ENCODE results near the gene ZNF775. TPM values are rescaled to one million over a fixed set of nuclear protein-coding genes. Genes with fewer than 3 reads are reported as not detected.

ZNF775 gene
- total RNA-seq (2016; rRNA removed; fragmentation: Illumina TruSeq; extraction: Trizol) (3.1 and 4.5 TPM in 2 replicates), polyA plus RNA-seq (2011; rRNA removed) (3.2 and 3.8 TPM in 2 replicates), polyA minus RNA-seq (2011; rRNA and poly(A)+ RNA removed; ENCODE audit: low replicate concordance) (0.37 and 3.7 TPM in 2 replicates), Bru-seq, nascent RNA (percentile 51 among the genes with signal in this experiment), BruChase-seq, experiment 1, labeled RNA remaining after a 6-hour chase (percentile 57 among the genes with signal in this experiment), BruChase-seq, experiment 2, labeled RNA remaining after a 2-hour chase (percentile 61 among the genes with signal in this experiment)
- 0.71 TPM in 2 replicates for total RNA-seq (2016; cell fraction: cytosol; rRNA removed; fragmentation: Illumina TruSeq; extraction: Trizol; ENCODE audit: low read depth)
- total RNA-seq (2016; cell fraction: insoluble cytoplasmic fraction; rRNA removed; fragmentation: Illumina TruSeq; extraction: Trizol) = 3.6 and 3.8 TPM in 2 replicates
- 1.9 and 2.5 TPM in 2 replicates for total RNA-seq (2016; cell fraction: membrane; rRNA removed; fragmentation: Illumina TruSeq; extraction: Trizol)
- 1.8 and 3.2 TPM in 2 replicates for total RNA-seq (2016; cell fraction: nucleus; rRNA removed; fragmentation: Illumina TruSeq; extraction: Trizol)
- polyA plus RNA-seq (2011; cell fraction: cytosol; rRNA removed) = 2.6 and 4.5 TPM in 2 replicates
- polyA plus RNA-seq (2011; cell fraction: nucleus; rRNA removed) = 5.8 and 5.9 TPM in 2 replicates
- 2.1 and 3.1 TPM in 2 replicates for polyA plus RNA-seq (2012)
- polyA plus RNA-seq (2016; cell fraction: cytosol; fragmentation: Illumina TruSeq; extraction: Trizol; ENCODE audit: low read depth) = 0.67 and 0.68 TPM in 2 replicates
- 3.7 and 4.2 TPM in 2 replicates for polyA plus RNA-seq (2016; cell fraction: insoluble cytoplasmic fraction; fragmentation: Illumina TruSeq; extraction: Trizol; ENCODE audit: low read depth)
- polyA plus RNA-seq (2016; cell fraction: membrane; fragmentation: Illumina TruSeq; extraction: Trizol; ENCODE audit: low read depth) = 1.2 and 1.8 TPM in 2 replicates
- 5.2 and 9.1 TPM in 2 replicates for polyA plus RNA-seq (2016; cell fraction: nucleus; fragmentation: Illumina TruSeq; extraction: Trizol; ENCODE audit: insufficient read depth, low read depth)
- 2.5 and 3.9 TPM in 2 replicates for polyA minus RNA-seq (2011; cell fraction: cytosol; rRNA and poly(A)+ RNA removed)
- polyA minus RNA-seq (2011; cell fraction: nucleus; rRNA and poly(A)+ RNA removed) = 1.8 and 2.4 TPM in 2 replicates
- long read RNA-seq, experiment 1, partial matches to known transcripts = 0 of 2 reads
- long read RNA-seq, experiment 1, other reads (novel, unspliced or antisense) = 2 of 2 reads
- long read RNA-seq, experiment 2, transcript ZNF775-201 (3 exons, 2,257 nt) = major isoform, 10 of 13 reads
- long read RNA-seq, experiment 2, partial matches to known transcripts = 0 of 13 reads
- long read RNA-seq, experiment 2, other reads (novel, unspliced or antisense) = 3 of 13 reads

DNA sequence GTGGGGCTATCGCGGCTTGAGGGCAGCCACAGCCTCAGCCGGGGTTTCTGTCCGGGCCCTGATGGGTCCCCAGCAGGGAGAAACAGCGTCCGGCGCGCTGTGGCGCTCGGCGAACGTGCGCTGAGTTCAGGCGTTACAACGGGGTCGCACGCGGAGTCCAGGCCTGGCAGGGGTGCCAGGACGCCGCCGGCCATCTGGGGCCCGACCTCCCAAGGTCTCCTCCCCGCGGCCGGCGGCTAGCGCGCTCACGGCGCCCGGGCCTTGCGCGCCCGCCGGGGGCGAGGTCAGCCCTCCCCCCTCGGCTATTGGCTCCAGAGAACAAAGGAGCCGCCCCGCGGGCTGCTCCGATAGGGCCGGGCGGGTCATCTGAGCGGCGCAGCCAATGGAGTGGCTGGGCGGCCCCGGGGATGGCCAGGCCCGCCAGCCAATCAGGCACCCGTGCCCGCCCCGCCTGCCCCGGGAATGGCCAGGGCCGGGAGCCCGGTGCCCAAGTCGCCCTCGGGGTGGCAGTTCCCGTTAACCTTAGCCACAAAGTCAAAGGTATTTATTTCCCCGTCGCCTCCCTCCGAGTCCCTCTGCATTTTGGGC lies at the start of gene ZNF775:
TSS of gene ZNF775 (plus strand) at position 478 of the 588 bp plus-strand sequence. CDS start 9,141 bp downstream, outside the sequence.
- WGBS (ENCODE audit: low lambda C conversion rate) = 0% methylated on average over 2 of the region's 60 CpGs
- no TSS peak for BruUV-seq (replicated peaks)
- ATAC-seq (peak; percentile 83), DNase-seq (ENCODE audit: low spot score) (peak; percentile 90), FAIRE-seq (peak; percentile 34)
- ChIA-PET CTCF (ENCODE audit: low intra/inter-chr PET ratio, low total read pairs) (interaction anchor here (0.8 to 2.3 kb wide), 2 partner anchors 9 to 23 kb away, joined by 3 to 8 read pairs; no protein-coding TSS in a partner anchor), POLR2A (interaction anchor here (1.2 to 4.7 kb wide), 12 partner anchors 8 to 56 kb away, joined by 3 to 107 read pairs (median 6); partner anchors contain the start of genes ACTR3C, LRRC61, RARRES2 and REPIN1)
- in situ Hi-C loops (cut with HindIII; ENCODE audit: extremely low pct_ligation_motif_present, low pct_unique_long_range_greater_than_20kb) (no loop called here), intact Hi-C loops (cut with micrococcal nuclease; ENCODE audit: unreplicated experiment) (no loop called here)
- Histone ChIP-seq H4K20me1 (ENCODE audit: insufficient read depth, low read length) (peaks cover 3% of the 10 kb centered on the region; the same call in 1 of the 2 replicates), H2AFZ (ENCODE audit: low read length) (no peak within 1 kb of the TSS), H3K4me1 (ENCODE audit: insufficient read depth, low read length) (peaks cover 84% of the 10 kb centered on the region), H3K27me3 (ENCODE audit: control insufficient read depth in 1 of 2, insufficient read depth in 2 of 2, low read length in 2 of 2) (no peaks in the 10 kb centered on the region), H3K9me3 (ENCODE audit: low read length) (no peaks in the 10 kb centered on the region), H3K79me2 (ENCODE audit: insufficient read depth, low read length) (peaks cover 35% of the 10 kb centered on the region), H3K9ac (ENCODE audit: insufficient read depth, low read depth, low read length) (peak within 1 kb of the TSS; percentile 99), H3K36me3 (replicated peaks in 1 of 2; ENCODE audit: control insufficient read depth in 1 of 2, insufficient read depth in 2 of 2, low read length in 2 of 2) (0 out of 5 replicates have a peak, but pooled peaks cover 0 to 1% of the 10 kb centered on the region in 2 experiments), H3K27ac (ENCODE audit: extremely low read length, insufficient read depth, low read length) (peak within 1 kb of the TSS; percentile 97), H3K4me2 (ENCODE audit: low read depth, low read length) (peak within 1 kb of the TSS; percentile 97), H3K4me3 (replicated peaks in 1 of 3; ENCODE audit: insufficient read depth in 1 of 3, low read depth in 2 of 3, low read length in 3 of 3) (peak within 1 kb of the TSS; percentile 88 to 92 (median 92))
- no peak for TF ChIP-seq IKZF4 (CRISPR knock-in tag; IDR thresholded peaks at IDR 0.05; ENCODE audit: borderline replicate concordance, low read depth, not compliant biosample characterization)
- TF ChIP-seq TCF12 (IDR thresholded peaks at IDR 0.05) = no peak
- TF ChIP-seq TCF12 (CRISPR knock-in tag; IDR thresholded peaks at IDR 0.05) = 0 out of 2 replicates have a peak, but pooled peaks have one; percentile 61
- no peak for TF ChIP-seq RBM39 (IDR thresholded peaks at IDR 0.05; ENCODE audit: low read depth, low read length, poor library complexity, severe bottlenecking)
- TF ChIP-seq ZC3H4 (CRISPR knock-in tag; IDR thresholded peaks at IDR 0.05; ENCODE audit: borderline replicate concordance) = 0 out of 2 replicates have a peak, but pooled peaks have one; percentile 24
- TF ChIP-seq SAP130 (CRISPR knock-in tag; IDR thresholded peaks at IDR 0.05; ENCODE audit: low read depth) = peak; percentile 73
- peak; percentile 39; the same call in 1 of the 2 replicates for TF ChIP-seq PHF20 (CRISPR knock-in tag; IDR thresholded peaks at IDR 0.05)
- TF ChIP-seq, protein P1, sequence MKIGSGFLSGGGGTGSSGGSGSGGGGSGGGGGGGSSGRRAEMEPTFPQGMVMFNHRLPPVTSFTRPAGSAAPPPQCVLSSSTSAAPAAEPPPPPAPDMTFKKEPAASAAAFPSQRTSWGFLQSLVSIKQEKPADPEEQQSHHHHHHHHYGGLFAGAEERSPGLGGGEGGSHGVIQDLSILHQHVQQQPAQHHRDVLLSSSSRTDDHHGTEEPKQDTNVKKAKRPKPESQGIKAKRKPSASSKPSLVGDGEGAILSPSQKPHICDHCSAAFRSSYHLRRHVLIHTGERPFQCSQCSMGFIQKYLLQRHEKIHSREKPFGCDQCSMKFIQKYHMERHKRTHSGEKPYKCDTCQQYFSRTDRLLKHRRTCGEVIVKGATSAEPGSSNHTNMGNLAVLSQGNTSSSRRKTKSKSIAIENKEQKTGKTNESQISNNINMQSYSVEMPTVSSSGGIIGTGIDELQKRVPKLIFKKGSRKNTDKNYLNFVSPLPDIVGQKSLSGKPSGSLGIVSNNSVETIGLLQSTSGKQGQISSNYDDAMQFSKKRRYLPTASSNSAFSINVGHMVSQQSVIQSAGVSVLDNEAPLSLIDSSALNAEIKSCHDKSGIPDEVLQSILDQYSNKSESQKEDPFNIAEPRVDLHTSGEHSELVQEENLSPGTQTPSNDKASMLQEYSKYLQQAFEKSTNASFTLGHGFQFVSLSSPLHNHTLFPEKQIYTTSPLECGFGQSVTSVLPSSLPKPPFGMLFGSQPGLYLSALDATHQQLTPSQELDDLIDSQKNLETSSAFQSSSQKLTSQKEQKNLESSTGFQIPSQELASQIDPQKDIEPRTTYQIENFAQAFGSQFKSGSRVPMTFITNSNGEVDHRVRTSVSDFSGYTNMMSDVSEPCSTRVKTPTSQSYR (CRISPR knock-in tag; IDR thresholded peaks at IDR 0.05; ENCODE audit: borderline replicate concordance) = no peak
- no peak for TF ChIP-seq CBFB (CRISPR knock-in tag; IDR thresholded peaks at IDR 0.05)
- TF ChIP-seq SKI (IDR thresholded peaks at IDR 0.05; ENCODE audit: partially characterized antibody) = peak; percentile 61
- TF ChIP-seq SNAPC2 (CRISPR knock-in tag; IDR thresholded peaks at IDR 0.05) = no peak
- no peak for TF ChIP-seq ZNF331 (CRISPR knock-in tag; IDR thresholded peaks at IDR 0.05)
- peak; percentile 43; the same call in 1 of the 2 replicates for TF ChIP-seq ZNF329 (CRISPR knock-in tag; IDR thresholded peaks at IDR 0.05; ENCODE audit: low read depth)
- TF ChIP-seq NFKBIZ (CRISPR knock-in tag; IDR thresholded peaks at IDR 0.05) = no peak
- TF ChIP-seq RFX1 (IDR thresholded peaks at IDR 0.05) = no peak
- TF ChIP-seq HNRNPK (IDR thresholded peaks at IDR 0.05; ENCODE audit: low read depth, low read length, poor library complexity, severe bottlenecking) = peak; percentile 30
